ENCODE data around the gene GALNT10. TPM values are rescaled to one million over a fixed set of nuclear protein-coding genes. Genes with fewer than 3 reads are reported as not detected.

GALNT10 gene
- total RNA-seq, 1 experiment from 2014 or later, result 22.9 TPM

- peaks cover 7% of the 10 kb centered on the region; the same call in 1 of the 2 replicates for H3K9me3 Mint-ChIP-seq
- no peak for DNase-seq (ENCODE audit: low spot score)
- peaks cover 6% of the 10 kb centered on the region for H3K4me1 Mint-ChIP-seq
- no peak overlapping the region for H3K27ac Mint-ChIP-seq
- H3K27me3 Mint-ChIP-seq (ENCODE audit: low read depth), result no peaks in the 10 kb centered on the region
- ATAC-seq, result no peak
- CTCF ChIA-PET, result interaction anchor here (1.2 kb wide), 1 partner anchor 71 kb away, joined by 7 read pairs; no protein-coding TSS in a partner anchor
- no peak overlapping the region for H3K4me3 Mint-ChIP-seq
- POLR2A ChIA-PET, result no interaction called here
- no peaks in the 10 kb centered on the region for H3K36me3 Mint-ChIP-seq
- TF ChIP-seq SMAD3 (CRISPR knock-in tag; IDR thresholded peaks at IDR 0.05; ENCODE audit: borderline replicate concordance) (no peak), TEAD4 (CRISPR knock-in tag; IDR thresholded peaks at IDR 0.05) (no peak), SP1 (CRISPR knock-in tag; conservative IDR thresholded peaks at IDR 0.05) (no peak)
These were observed 144.0 kb downstream of the GALNT10 start for GRCh38 chr5:154334406-154335064.

GRCh38 chr5:154335065-154335448 lies 144.5 kb downstream of the GALNT10 start:
- no peaks in the 10 kb centered on the region for H3K27me3 Mint-ChIP-seq (ENCODE audit: low read depth)
- ChIA-PET POLR2A (no interaction called here), CTCF (no interaction called here)
- no peak overlapping the region for H3K4me3 Mint-ChIP-seq
- H3K9me3 Mint-ChIP-seq, result peaks cover 7% of the 10 kb centered on the region; the same call in 1 of the 2 replicates
- ATAC-seq (no peak), DNase-seq (ENCODE audit: low spot score) (no peak)
- no peak for TF ChIP-seq ZBTB21 (CRISPR knock-in tag; IDR thresholded peaks at IDR 0.05; ENCODE audit: borderline replicate concordance)
- no peak for TF ChIP-seq ZNF219 (CRISPR knock-in tag; IDR thresholded peaks at IDR 0.05; ENCODE audit: borderline replicate concordance)
- no peak for TF ChIP-seq ARID4B (CRISPR knock-in tag; IDR thresholded peaks at IDR 0.05; ENCODE audit: borderline replicate concordance)
- TF ChIP-seq IRF2 (CRISPR knock-in tag; IDR thresholded peaks at IDR 0.05; ENCODE audit: borderline replicate concordance, low read depth), result no peak
- no peak for TF ChIP-seq STAT6 (CRISPR knock-in tag; conservative IDR thresholded peaks at IDR 0.05; ENCODE audit: low read depth)
- no peak for TF ChIP-seq FOXJ3 (CRISPR knock-in tag; IDR thresholded peaks at IDR 0.05; ENCODE audit: borderline replicate concordance)
- no peak for TF ChIP-seq E2F4 (CRISPR knock-in tag; IDR thresholded peaks at IDR 0.05; ENCODE audit: borderline replicate concordance, low read depth)
- no peak overlapping the region for H3K27ac Mint-ChIP-seq
- H3K4me1 Mint-ChIP-seq, result peaks cover 8% of the 10 kb centered on the region
- no peaks in the 10 kb centered on the region for H3K36me3 Mint-ChIP-seq

GRCh38 chr5:154341620-154342019 lies 151.1 kb downstream of the GALNT10 start:
- Mint-ChIP-seq H3K9me3 (peaks cover 7% of the 10 kb centered on the region; the same call in 1 of the 2 replicates), H3K4me3 (no peak overlapping the region), H3K36me3 (no peaks in the 10 kb centered on the region), H3K4me1 (peaks cover 8% of the 10 kb centered on the region), H3K27ac (no peak overlapping the region), H3K27me3 (ENCODE audit: low read depth) (no peaks in the 10 kb centered on the region)
- CTCF ChIA-PET, result no interaction called here
- POLR2A ChIA-PET, result no interaction called here
- DNase-seq (ENCODE audit: low spot score), result no peak
- no peak for ATAC-seq
- no peak for TF ChIP-seq AFF4 (CRISPR knock-in tag; IDR thresholded peaks at IDR 0.05; ENCODE audit: borderline replicate concordance)
- no peak for TF ChIP-seq USF1 (CRISPR knock-in tag; IDR thresholded peaks at IDR 0.05)
- TF ChIP-seq CTCF (IDR thresholded peaks at IDR 0.05), result no peak
- no peak for TF ChIP-seq SOX15 (CRISPR knock-in tag; IDR thresholded peaks at IDR 0.05)

Data from WTC11 (cell line).